ENCODE data around the gene CDK4. TPM values are rescaled to one million over a fixed set of nuclear protein-coding genes. Genes with fewer than 3 reads are reported as not detected.

The CDK4 gene
- total and polyA plus RNA-seq, 2 of the 13 experiments (the other 11 are each of a cell fraction or from before 2014, with no cell fraction given) = 191 to 209 TPM

GRCh38 chr12:57726151-57726883, 25.8 kb downstream of the CDK4 start (continued):
- TF ChIP-seq ZNF777 (CRISPR knock-in tag; IDR thresholded peaks at IDR 0.05) (peak; percentile 85), KDM2A (CRISPR knock-in tag; IDR thresholded peaks at IDR 0.05; ENCODE audit: borderline replicate concordance, low read depth) (peak; percentile 76), STAG1 (CRISPR knock-in tag; IDR thresholded peaks at IDR 0.05) (peak; percentile 59), ZNF770 (CRISPR knock-in tag; IDR thresholded peaks at IDR 0.05) (peak; percentile 48; the same call in 1 of the 2 replicates), NFE2L2 (IDR thresholded peaks at IDR 0.05; ENCODE audit: low read length) (no peak), ZNF17 (CRISPR knock-in tag; IDR thresholded peaks at IDR 0.05) (no peak), ASH2L (IDR thresholded peaks at IDR 0.05; ENCODE audit: insufficient read length, low read depth, low read length) (peak; percentile 62), ETV5 (CRISPR knock-in tag; IDR thresholded peaks at IDR 0.05; ENCODE audit: borderline replicate concordance) (0 out of 2 replicates have a peak, but pooled peaks have one; percentile 9), HNRNPL (IDR thresholded peaks at IDR 0.05; ENCODE audit: low read depth, low read length) (peak; percentile 71), ZBTB43 (CRISPR knock-in tag; conservative IDR thresholded peaks at IDR 0.05) (no peak), FLYWCH1 (CRISPR knock-in tag; IDR thresholded peaks at IDR 0.05) (no peak), ZMYM4 (CRISPR knock-in tag; IDR thresholded peaks at IDR 0.05) (peak; percentile 47; the same call in 1 of the 2 replicates), ZNF83 (CRISPR knock-in tag; IDR thresholded peaks at IDR 0.05; ENCODE audit: borderline replicate concordance) (no peak)
- TF ChIP-seq, protein P1, sequence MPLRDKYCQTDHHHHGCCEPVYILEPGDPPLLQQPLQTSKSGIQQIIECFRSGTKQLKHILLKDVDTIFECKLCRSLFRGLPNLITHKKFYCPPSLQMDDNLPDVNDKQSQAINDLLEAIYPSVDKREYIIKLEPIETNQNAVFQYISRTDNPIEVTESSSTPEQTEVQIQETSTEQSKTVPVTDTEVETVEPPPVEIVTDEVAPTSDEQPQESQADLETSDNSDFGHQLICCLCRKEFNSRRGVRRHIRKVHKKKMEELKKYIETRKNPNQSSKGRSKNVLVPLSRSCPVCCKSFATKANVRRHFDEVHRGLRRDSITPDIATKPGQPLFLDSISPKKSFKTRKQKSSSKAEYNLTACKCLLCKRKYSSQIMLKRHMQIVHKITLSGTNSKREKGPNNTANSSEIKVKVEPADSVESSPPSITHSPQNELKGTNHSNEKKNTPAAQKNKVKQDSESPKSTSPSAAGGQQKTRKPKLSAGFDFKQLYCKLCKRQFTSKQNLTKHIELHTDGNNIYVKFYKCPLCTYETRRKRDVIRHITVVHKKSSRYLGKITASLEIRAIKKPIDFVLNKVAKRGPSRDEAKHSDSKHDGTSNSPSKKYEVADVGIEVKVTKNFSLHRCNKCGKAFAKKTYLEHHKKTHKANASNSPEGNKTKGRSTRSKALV (CRISPR knock-in tag; IDR thresholded peaks at IDR 0.05) = peak; percentile 40; the same call in 1 of the 2 replicates
- TF ChIP-seq, protein P2, sequence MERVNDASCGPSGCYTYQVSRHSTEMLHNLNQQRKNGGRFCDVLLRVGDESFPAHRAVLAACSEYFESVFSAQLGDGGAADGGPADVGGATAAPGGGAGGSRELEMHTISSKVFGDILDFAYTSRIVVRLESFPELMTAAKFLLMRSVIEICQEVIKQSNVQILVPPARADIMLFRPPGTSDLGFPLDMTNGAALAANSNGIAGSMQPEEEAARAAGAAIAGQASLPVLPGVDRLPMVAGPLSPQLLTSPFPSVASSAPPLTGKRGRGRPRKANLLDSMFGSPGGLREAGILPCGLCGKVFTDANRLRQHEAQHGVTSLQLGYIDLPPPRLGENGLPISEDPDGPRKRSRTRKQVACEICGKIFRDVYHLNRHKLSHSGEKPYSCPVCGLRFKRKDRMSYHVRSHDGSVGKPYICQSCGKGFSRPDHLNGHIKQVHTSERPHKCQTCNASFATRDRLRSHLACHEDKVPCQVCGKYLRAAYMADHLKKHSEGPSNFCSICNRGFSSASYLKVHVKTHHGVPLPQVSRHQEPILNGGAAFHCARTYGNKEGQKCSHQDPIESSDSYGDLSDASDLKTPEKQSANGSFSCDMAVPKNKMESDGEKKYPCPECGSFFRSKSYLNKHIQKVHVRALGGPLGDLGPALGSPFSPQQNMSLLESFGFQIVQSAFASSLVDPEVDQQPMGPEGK (CRISPR knock-in tag; IDR thresholded peaks at IDR 0.05) = peak; percentile 62
- TF ChIP-seq, protein P3, sequence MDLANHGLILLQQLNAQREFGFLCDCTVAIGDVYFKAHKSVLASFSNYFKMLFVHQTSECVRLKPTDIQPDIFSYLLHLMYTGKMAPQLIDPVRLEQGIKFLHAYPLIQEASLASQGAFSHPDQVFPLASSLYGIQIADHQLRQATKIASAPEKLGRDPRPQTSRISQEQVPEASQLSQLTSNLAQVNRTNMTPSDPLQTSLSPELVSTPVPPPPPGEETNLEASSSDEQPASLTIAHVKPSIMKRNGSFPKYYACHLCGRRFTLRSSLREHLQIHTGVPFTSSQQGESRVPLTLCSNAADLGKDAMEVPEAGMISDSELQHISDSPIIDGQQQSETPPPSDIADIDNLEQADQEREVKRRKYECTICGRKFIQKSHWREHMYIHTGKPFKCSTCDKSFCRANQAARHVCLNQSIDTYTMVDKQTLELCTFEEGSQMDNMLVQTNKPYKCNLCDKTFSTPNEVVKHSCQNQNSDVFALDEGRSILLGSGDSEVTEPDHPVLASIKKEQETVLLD (CRISPR knock-in tag; IDR thresholded peaks at IDR 0.05; ENCODE audit: low read depth) = 0 out of 2 replicates have a peak, but pooled peaks have one; percentile 11
- TF ChIP-seq, protein P4, sequence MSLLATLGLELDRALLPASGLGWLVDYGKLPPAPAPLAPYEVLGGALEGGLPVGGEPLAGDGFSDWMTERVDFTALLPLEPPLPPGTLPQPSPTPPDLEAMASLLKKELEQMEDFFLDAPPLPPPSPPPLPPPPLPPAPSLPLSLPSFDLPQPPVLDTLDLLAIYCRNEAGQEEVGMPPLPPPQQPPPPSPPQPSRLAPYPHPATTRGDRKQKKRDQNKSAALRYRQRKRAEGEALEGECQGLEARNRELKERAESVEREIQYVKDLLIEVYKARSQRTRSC (CRISPR knock-in tag; IDR thresholded peaks at IDR 0.05; ENCODE audit: low read depth) = no peak
